ENCODE measurements around the gene CUBN. TPM values are rescaled to one million over a fixed set of nuclear protein-coding genes. Genes with fewer than 3 reads are reported as not detected.

Gene CUBN
- total RNA-seq, 2 experiments from 2014 or later: 7.9 to 9.2 TPM

DNA sequence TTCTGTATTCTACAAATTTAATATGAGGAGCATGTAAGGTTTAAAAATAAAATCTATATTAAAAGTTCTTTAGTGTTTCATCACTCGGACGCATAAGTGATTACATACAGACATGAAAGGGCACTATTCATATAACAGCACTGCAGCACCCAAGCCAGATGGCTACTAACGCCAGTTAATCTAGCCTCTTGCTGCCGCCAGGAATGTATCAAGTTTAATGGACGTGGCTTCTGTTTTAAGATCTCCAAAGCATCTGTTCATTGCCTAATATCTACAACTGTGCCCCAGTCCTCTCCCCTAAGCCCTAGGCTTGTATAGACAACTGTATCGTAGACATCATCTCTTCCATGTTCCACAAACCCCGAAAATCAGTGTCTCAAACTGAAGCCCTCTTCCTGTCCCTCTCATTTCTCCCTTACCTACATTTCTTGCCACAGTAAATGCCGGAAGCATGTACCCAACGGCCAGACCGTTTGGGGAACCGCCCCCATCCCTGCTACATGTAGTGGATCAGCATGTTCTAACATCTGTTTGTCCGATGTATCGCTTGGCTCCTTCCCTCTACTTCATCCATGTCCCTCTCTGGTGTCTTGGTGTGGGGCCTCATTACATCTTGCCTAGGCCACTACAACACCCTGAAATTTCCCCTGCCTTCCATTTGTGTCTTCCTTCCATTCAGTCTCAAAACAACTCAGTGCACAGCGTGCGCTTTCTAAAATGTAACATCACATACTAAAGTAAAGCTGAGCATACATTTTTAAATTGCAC is 164.9 kb downstream of the CUBN start:
- TF ChIP-seq, protein P1, sequence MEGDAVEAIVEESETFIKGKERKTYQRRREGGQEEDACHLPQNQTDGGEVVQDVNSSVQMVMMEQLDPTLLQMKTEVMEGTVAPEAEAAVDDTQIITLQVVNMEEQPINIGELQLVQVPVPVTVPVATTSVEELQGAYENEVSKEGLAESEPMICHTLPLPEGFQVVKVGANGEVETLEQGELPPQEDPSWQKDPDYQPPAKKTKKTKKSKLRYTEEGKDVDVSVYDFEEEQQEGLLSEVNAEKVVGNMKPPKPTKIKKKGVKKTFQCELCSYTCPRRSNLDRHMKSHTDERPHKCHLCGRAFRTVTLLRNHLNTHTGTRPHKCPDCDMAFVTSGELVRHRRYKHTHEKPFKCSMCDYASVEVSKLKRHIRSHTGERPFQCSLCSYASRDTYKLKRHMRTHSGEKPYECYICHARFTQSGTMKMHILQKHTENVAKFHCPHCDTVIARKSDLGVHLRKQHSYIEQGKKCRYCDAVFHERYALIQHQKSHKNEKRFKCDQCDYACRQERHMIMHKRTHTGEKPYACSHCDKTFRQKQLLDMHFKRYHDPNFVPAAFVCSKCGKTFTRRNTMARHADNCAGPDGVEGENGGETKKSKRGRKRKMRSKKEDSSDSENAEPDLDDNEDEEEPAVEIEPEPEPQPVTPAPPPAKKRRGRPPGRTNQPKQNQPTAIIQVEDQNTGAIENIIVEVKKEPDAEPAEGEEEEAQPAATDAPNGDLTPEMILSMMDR (IDR thresholded peaks at IDR 0.05): no peak
- CTCF ChIA-PET: no interaction called here

DNA sequence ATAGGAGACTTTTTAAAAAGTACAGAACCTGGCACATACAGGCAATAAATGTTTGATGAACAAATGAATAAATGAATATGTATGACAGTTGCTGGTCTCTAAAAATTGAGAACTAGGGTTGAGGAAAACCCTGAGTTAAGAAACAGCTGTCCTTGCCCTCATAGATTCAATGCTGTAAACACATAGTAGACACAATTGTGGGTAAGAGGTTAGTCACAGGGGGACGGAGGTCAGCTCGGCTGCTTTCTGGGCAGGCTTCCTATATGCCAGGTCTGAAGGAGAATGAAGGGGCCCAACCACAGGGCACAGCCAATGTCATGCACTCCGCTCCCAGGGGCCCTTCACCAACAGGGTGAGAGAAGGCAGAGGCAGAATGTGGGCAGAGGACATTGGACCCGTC is 169.1 kb downstream of the CUBN start:
- no peak for DNase-seq
- intact Hi-C loops (cut with DNase I, micrococcal nuclease): no loop called here
- no peaks in the 10 kb centered on the region for H3K4me1 ChIP-seq (ENCODE audit: insufficient read depth, low read length)
- no peak for ATAC-seq (ENCODE audit: poor library complexity)
- Mint-ChIP-seq H3K27ac (no peak overlapping the region), H3K9me3 (no peaks in the 10 kb centered on the region), H3K27me3 (no peaks in the 10 kb centered on the region), H3K4me3 (no peak overlapping the region), H3K36me3 (ENCODE audit: low read depth) (peaks cover 5% of the 10 kb centered on the region), H3K4me1 (ENCODE audit: low read depth) (peaks cover 5% of the 10 kb centered on the region)
- TF ChIP-seq, protein P1 (IDR thresholded peaks at IDR 0.05): no peak
- ChIA-PET POLR2A (no interaction called here), CTCF (no interaction called here)
- H3K27me3 ChIP-seq (ENCODE audit: control insufficient read depth in 1 of 2, insufficient read depth in 2 of 2, low read length in 2 of 2): no peaks in the 10 kb centered on the region
- no peaks in the 10 kb centered on the region for H3K9me3 ChIP-seq (ENCODE audit: control insufficient read depth in 1 of 2, insufficient read depth in 1 of 2, low read length in 2 of 2)
- no peak overlapping the region for H3K27ac ChIP-seq (ENCODE audit: low read depth in 1 of 2, low read length in 2 of 2)
- H3K36me3 ChIP-seq (ENCODE audit: insufficient read depth, low read length): no peaks in the 10 kb centered on the region
- H3K4me3 ChIP-seq (ENCODE audit: low read length): no peak overlapping the region

More for the DNA sequence above, 164.9 kb downstream of the CUBN start:
- no peak overlapping the region for H3K27ac Mint-ChIP-seq
- Histone ChIP-seq H3K36me3 (ENCODE audit: insufficient read depth, low read length) (no peaks in the 10 kb centered on the region), H3K9me3 (ENCODE audit: control insufficient read depth in 1 of 2, insufficient read depth in 1 of 2, low read length in 2 of 2) (no peaks in the 10 kb centered on the region), H3K4me3 (ENCODE audit: low read length) (no peak overlapping the region), H3K27me3 (ENCODE audit: control insufficient read depth in 1 of 2, insufficient read depth in 2 of 2, low read length in 2 of 2) (no peaks in the 10 kb centered on the region), H3K4me1 (ENCODE audit: insufficient read depth, low read length) (peaks cover 6% of the 10 kb centered on the region), H3K27ac (ENCODE audit: low read depth in 1 of 2, low read length in 2 of 2) (no peak overlapping the region)
- H3K4me3 Mint-ChIP-seq: no peak overlapping the region
- intact Hi-C loops (cut with DNase I, micrococcal nuclease): no loop called here
- POLR2A ChIA-PET: no interaction called here
- H3K9me3 Mint-ChIP-seq: no peaks in the 10 kb centered on the region
- ATAC-seq (ENCODE audit: poor library complexity) (no peak), DNase-seq (no peak)
- H3K27me3 Mint-ChIP-seq: no peaks in the 10 kb centered on the region
- H3K36me3 Mint-ChIP-seq (ENCODE audit: low read depth): peaks cover 5% of the 10 kb centered on the region
- H3K4me1 Mint-ChIP-seq (ENCODE audit: low read depth): peaks cover 20% of the 10 kb centered on the region

DNA sequence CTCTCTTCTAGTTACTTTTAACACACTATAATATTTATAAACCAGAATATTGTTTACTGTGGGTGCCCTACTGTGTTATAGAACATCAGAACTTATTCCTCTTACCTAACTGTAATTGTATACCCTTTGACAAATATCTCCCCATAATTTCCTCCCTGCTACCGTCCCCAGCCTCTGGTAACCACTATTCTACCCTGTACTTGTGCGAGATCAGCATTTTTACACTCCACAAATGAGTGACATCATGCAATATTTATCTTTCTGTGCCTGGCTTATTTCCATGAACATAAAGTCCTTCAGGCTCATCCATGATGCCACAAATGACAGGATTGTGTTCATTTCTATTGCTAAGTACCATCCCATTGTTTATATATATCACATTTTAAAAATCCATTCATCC is 172.6 kb downstream of the CUBN start:
- no peak for ATAC-seq (ENCODE audit: poor library complexity)
- TF ChIP-seq, protein P1 (IDR thresholded peaks at IDR 0.05): no peak
- Mint-ChIP-seq H3K4me1 (ENCODE audit: low read depth) (peaks cover 14% of the 10 kb centered on the region), H3K4me3 (no peak overlapping the region), H3K27ac (no peak overlapping the region), H3K36me3 (ENCODE audit: low read depth) (peaks cover 18% of the 10 kb centered on the region), H3K27me3 (no peaks in the 10 kb centered on the region), H3K9me3 (no peaks in the 10 kb centered on the region)
- H3K36me3 ChIP-seq (ENCODE audit: insufficient read depth, low read length): no peaks in the 10 kb centered on the region
- no peaks in the 10 kb centered on the region for H3K27me3 ChIP-seq (ENCODE audit: control insufficient read depth in 1 of 2, insufficient read depth in 2 of 2, low read length in 2 of 2)
- POLR2A ChIA-PET: no interaction called here
- DNase-seq: no peak
- H3K27ac ChIP-seq (ENCODE audit: low read depth in 1 of 2, low read length in 2 of 2): no peak overlapping the region
- H3K4me3 ChIP-seq (ENCODE audit: low read length): no peak overlapping the region
- no peaks in the 10 kb centered on the region for H3K9me3 ChIP-seq (ENCODE audit: control insufficient read depth in 1 of 2, insufficient read depth in 1 of 2, low read length in 2 of 2)
- CTCF ChIA-PET: no interaction called here
- H3K4me1 ChIP-seq (ENCODE audit: insufficient read depth, low read length): peaks cover 3% of the 10 kb centered on the region
- intact Hi-C loops (cut with DNase I, micrococcal nuclease): no loop called here

Data from CD4-positive, alpha-beta T cell (primary cell).